H9 (cell line): ENCODE data around the gene SQOR. TPM values are rescaled to one million over a fixed set of nuclear protein-coding genes. Genes with fewer than 3 reads are reported as not detected.

Experiments used
- DNase-seq: peaks from one replicate; pipeline ENCODE4 v3.0.0-alpha.2; 2017
- H2AFZ ChIP-seq: one replicate; pipeline ENCODE4 v1.6.1; 2013; ENCODE audit warnings: mild to moderate bottlenecking, low read length, control low read depth, moderate library complexity
- H2AK5ac ChIP-seq: 2 replicates; pipeline ENCODE4 v1.6.1; 2013; ENCODE audit warnings: low read length, control low read depth, mixed read lengths; ENCODE audit not compliant: insufficient read length
- H2BK120ac ChIP-seq: one replicate; pipeline ENCODE4 v1.6.1; 2013; ENCODE audit warnings: low read depth, mild to moderate bottlenecking, low read length, control low read depth, inconsistent platforms; ENCODE audit not compliant: poor library complexity, severe bottlenecking
- H2BK12ac ChIP-seq: 2 replicates; pipeline ENCODE4 v1.6.1; 2013; ENCODE audit warnings: low read length, control low read depth, mixed read lengths, low read depth; ENCODE audit not compliant: insufficient read length
- H2BK15ac ChIP-seq: 2 replicates; pipeline ENCODE4 v1.6.1; 2013; ENCODE audit warnings: low read depth, low read length, control low read depth
- H2BK20ac ChIP-seq: one replicate; pipeline ENCODE4 v1.6.1; 2013; ENCODE audit warnings: low read depth, mild to moderate bottlenecking, low read length, control low read depth, inconsistent platforms; ENCODE audit not compliant: poor library complexity, severe bottlenecking
- H2BK5ac ChIP-seq: 2 replicates; pipeline ENCODE4 v1.6.1; 2013; ENCODE audit warnings: low read length, control low read depth, mixed read lengths; ENCODE audit not compliant: insufficient read length
- H3K14ac ChIP-seq: 2 replicates; pipeline ENCODE4 v1.6.1; 2013; ENCODE audit warnings: low read length, control low read depth; ENCODE audit not compliant: insufficient read depth
- H3K18ac ChIP-seq: 2 replicates; pipeline ENCODE4 v1.6.1; 2013; ENCODE audit warnings: low read depth, mild to moderate bottlenecking, mixed read lengths, low read length, control low read depth; ENCODE audit not compliant: insufficient read length
- H3K23ac ChIP-seq: 2 replicates; pipeline ENCODE4 v1.6.1; 2013; ENCODE audit warnings: low read length, control low read depth, mixed read lengths, low read depth; ENCODE audit not compliant: insufficient read length
- H3K23me2 ChIP-seq: 2 replicates; pipeline ENCODE4 v1.6.1; 2013; ENCODE audit warnings: low read depth, mild to moderate bottlenecking, mixed read lengths, low read length, control low read depth; ENCODE audit not compliant: insufficient read length, poor library complexity, severe bottlenecking
- H3K27ac ChIP-seq: 2 replicates; pipeline ENCODE4 v1.5.1; 2013; ENCODE audit warnings: low read length, control low read depth, mixed read lengths, low read depth; ENCODE audit not compliant: insufficient read length
- H3K27me3 ChIP-seq: 2 replicates; pipeline ENCODE4 v1.6.1; 2013; ENCODE audit warnings: low read length, control low read depth, inconsistent platforms; ENCODE audit not compliant: insufficient read depth
- H3K4ac ChIP-seq: 2 replicates; pipeline ENCODE4 v1.6.1; 2013; ENCODE audit warnings: low read depth, mild to moderate bottlenecking, control low read depth, inconsistent platforms, low read length, moderate library complexity
- H3K4me1 ChIP-seq: 2 replicates; pipeline ENCODE4 v1.6.1; 2013; ENCODE audit warnings: low read length, control low read depth, inconsistent platforms; ENCODE audit not compliant: insufficient read depth
- H3K4me2 ChIP-seq: 2 replicates; pipeline ENCODE4 v1.6.1; 2013; ENCODE audit warnings: low read length, control low read depth, mixed read lengths; ENCODE audit not compliant: insufficient read length, insufficient read depth
- H3K56ac ChIP-seq: 2 replicates; pipeline ENCODE4 v1.6.1; 2013; ENCODE audit warnings: low read depth, mild to moderate bottlenecking, mixed read lengths, low read length, control low read depth; ENCODE audit not compliant: insufficient read length
- H3K79me1 ChIP-seq: 2 replicates; pipeline ENCODE4 v1.6.1; 2013; ENCODE audit warnings: low read depth, mild to moderate bottlenecking, moderate library complexity, low read length, control low read depth, inconsistent platforms; ENCODE audit not compliant: insufficient read depth, poor library complexity, severe bottlenecking
- H3K79me2 ChIP-seq: 2 replicates; pipeline ENCODE4 v1.6.1; 2013; ENCODE audit warnings: low read length, control low read depth, inconsistent platforms; ENCODE audit not compliant: insufficient read depth
- H3K9ac ChIP-seq: 2 replicates; pipeline ENCODE4 v1.6.1; 2013; ENCODE audit warnings: low read length, control low read depth, mixed read lengths; ENCODE audit not compliant: insufficient read length; ENCODE audit errors: extremely low read depth
- H3K9me3 ChIP-seq: one replicate; pipeline ENCODE4 v1.6.1; 2013; ENCODE audit warnings: low read depth, low read length, inconsistent platforms; ENCODE audit not compliant: control insufficient read depth
- H3T11ph ChIP-seq: one replicate; pipeline ENCODE4 v1.6.1; 2013; ENCODE audit warnings: mild to moderate bottlenecking, low read length, control low read depth, inconsistent platforms
- H4K20me1 ChIP-seq: one replicate; pipeline ENCODE4 v1.6.1; 2013; ENCODE audit not compliant: control insufficient read depth, insufficient read length, insufficient read depth
- H4K5ac ChIP-seq: 2 replicates; pipeline ENCODE4 v1.6.1; 2013; ENCODE audit warnings: low read depth, mild to moderate bottlenecking, mixed read lengths, low read length, control low read depth; ENCODE audit not compliant: insufficient read length
- H4K8ac ChIP-seq: replicated peaks from 2 replicates; pipeline ENCODE4 v1.6.1; 2013; ENCODE audit warnings: low read length, control low read depth, mixed read lengths, low read depth; ENCODE audit not compliant: insufficient read length
- H4K91ac ChIP-seq: 2 replicates; pipeline ENCODE4 v1.6.1; 2013; ENCODE audit warnings: low read depth, mild to moderate bottlenecking, moderate library complexity, mixed read lengths, low read length, control low read depth; ENCODE audit not compliant: insufficient read length
- H3K27ac Mint-ChIP-seq, 3 experiments: 2 replicates in 2 of 3; 3 replicates in 1 of 3; pipeline ENCODE4 v1.8.0; 2020 to 2021; ENCODE audit warnings: mixed read lengths in 3 of 3, mild to moderate bottlenecking in 1 of 3, moderate library complexity in 1 of 3
- H3K27me3 Mint-ChIP-seq: 2 replicates; pipeline ENCODE4 v1.8.0; 2021; ENCODE audit warnings: low read depth, mild to moderate bottlenecking, moderate library complexity, mixed read lengths
- H3K36me3 Mint-ChIP-seq, 3 experiments: 2 replicates in 2 of 3; 3 replicates in 1 of 3; pipeline ENCODE4 v1.8.0; 2020 to 2021; ENCODE audit warnings: low read depth in 3 of 3, mixed read lengths in 3 of 3; ENCODE audit not compliant: insufficient read depth in 1 of 3
- H3K4me1 Mint-ChIP-seq, 2 experiments: 2 replicates each; pipeline ENCODE4 v1.8.0; 2020; ENCODE audit warnings: mixed read lengths in 2 of 2
- H3K4me3 Mint-ChIP-seq, 2 experiments: 2 replicates in 1 of 2; 3 replicates in 1 of 2; pipeline ENCODE4 v1.8.0; 2020 to 2021; ENCODE audit warnings: mild to moderate bottlenecking in 2 of 2, mixed read lengths in 2 of 2, moderate library complexity in 1 of 2
- H3K9me3 Mint-ChIP-seq, 2 experiments: 2 replicates in 1 of 2; 3 replicates in 1 of 2; pipeline ENCODE4 v1.8.0; 2020; ENCODE audit warnings: mild to moderate bottlenecking in 2 of 2, mixed read lengths in 2 of 2, moderate library complexity in 1 of 2
- CTCF ChIP-seq: fragments of 200-600 bp; sonication (generic); conservative IDR thresholded peaks from 3 replicates; pipeline ENCODE4 v1.8.0; 2021; ENCODE audit warnings: antibody characterized with exemption, mild to moderate bottlenecking
- WGBS: extraction: QIAGEN DNeasy Blood & Tissue Kit; methylation state at CpG from one replicate; pipeline ENCODE4 v1.1.7; 2013; ENCODE audit warnings: missing lambda C conversion rate, low lambda C conversion rate, mixed read lengths; ENCODE audit not compliant: insufficient read length; ENCODE audit errors: extremely low coverage; 5-methylcytosine and 5-hydroxymethylcytosine counted together
- total RNA-seq: library from RNA; stranded (reverse); gene quantifications from 2 replicates; pipeline ENCODE4 v1.2.1, GENCODE V29; 2021

Gene SQOR
- total RNA-seq, 1 experiment from 2014 or later: 0.17 TPM

- no peaks in the 10 kb centered on the region for H3K9me3 ChIP-seq
- H4K91ac ChIP-seq: no peak overlapping the region
- no peak overlapping the region for H2BK15ac ChIP-seq
- H2BK5ac ChIP-seq: no peak overlapping the region
- H3K36me3 Mint-ChIP-seq: no peaks in the 10 kb centered on the region
- H3K79me1 ChIP-seq: no peaks in the 10 kb centered on the region
- no peak overlapping the region for H2AK5ac ChIP-seq
- no peaks in the 10 kb centered on the region for H3K4me1 ChIP-seq
- no peaks in the 10 kb centered on the region for H3K23me2 ChIP-seq
- H3K27me3 ChIP-seq: no peaks in the 10 kb centered on the region
- H3K79me2 ChIP-seq: no peaks in the 10 kb centered on the region
- H3K4me1 Mint-ChIP-seq: no peaks in the 10 kb centered on the region
- no peak overlapping the region for H3T11ph ChIP-seq
- H2AFZ ChIP-seq: no peak overlapping the region
- no peak overlapping the region for H3K27ac ChIP-seq
- H3K9me3 Mint-ChIP-seq: no peaks in the 10 kb centered on the region
- no peak overlapping the region for H3K4me3 Mint-ChIP-seq
- no peaks in the 10 kb centered on the region; the same call in none of the 2 replicates for H3K27me3 Mint-ChIP-seq
- H3K14ac ChIP-seq: no peak overlapping the region
- H2BK120ac ChIP-seq: no peak overlapping the region
- H2BK20ac ChIP-seq: no peak overlapping the region
- TF ChIP-seq CTCF: no peak
- H4K5ac ChIP-seq: no peak overlapping the region
- no peak overlapping the region for H3K9ac ChIP-seq
- no peak overlapping the region for H3K4ac ChIP-seq
- no peak overlapping the region for H3K4me2 ChIP-seq
- no peak overlapping the region for H3K27ac Mint-ChIP-seq
- H2BK12ac ChIP-seq: no peak overlapping the region
- WGBS: no CpG with 5 or more reads among the region's 2 CpGs
- no peak overlapping the region for H3K18ac ChIP-seq
- no peaks in the 10 kb centered on the region for H4K20me1 ChIP-seq
- DNase-seq: no peak
- no peak overlapping the region for H3K56ac ChIP-seq
- no peak overlapping the region for H3K23ac ChIP-seq
- H4K8ac ChIP-seq: no peak overlapping the region
These were observed 32.2 kb downstream of the SQOR start for GRCh38 chr15:45667002-45667401.
